AG08395 (cell line): Measurements from ENCODE around the gene MAP1LC3A.

Experiments used
- DNase-seq: peaks from one replicate; pipeline ENCODE4 v3.0.0; 2012; ENCODE audit warnings: mixed read lengths, low spot score

The MAP1LC3A gene

DNA sequence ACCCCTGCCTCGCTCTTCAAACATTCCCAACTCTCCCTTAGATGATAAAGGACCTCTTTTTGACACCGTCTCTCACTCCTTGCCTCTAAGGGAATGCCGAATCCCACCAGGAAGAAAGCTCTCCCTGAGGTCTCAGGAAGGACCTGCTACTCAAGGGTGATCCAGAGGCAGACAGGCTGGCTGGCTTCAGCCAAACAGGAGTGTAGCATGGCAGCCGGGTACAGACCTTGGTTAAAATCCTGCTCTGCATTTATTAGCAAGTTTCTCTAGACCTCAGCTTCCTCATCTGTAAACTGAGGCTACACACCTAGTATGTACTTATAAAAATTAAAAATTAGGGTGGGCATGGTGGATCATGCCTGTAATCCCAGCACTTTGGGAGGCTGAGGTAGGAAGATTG lies 17.2 kb downstream of the MAP1LC3A start:
- DNase-seq = no peak

DNA sequence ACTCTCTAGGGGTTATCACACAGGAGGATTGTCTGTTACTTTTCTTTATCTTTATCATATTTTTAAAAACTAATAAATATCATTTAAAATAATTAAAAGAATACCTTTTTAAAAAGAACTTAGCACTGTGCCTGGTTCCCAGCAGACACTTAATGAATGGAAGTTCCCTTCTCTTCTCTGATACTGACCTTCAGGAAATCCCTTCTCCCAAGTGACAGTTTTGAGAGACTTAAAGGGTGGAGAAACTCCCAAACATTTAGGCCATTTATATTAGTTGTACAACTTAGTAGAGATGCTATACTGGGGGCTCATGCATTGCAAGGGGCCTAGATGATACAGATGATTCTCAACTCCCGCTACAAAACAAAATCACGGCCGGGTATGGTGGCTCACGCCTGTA lies 18.5 kb downstream of the MAP1LC3A start:
- no peak for DNase-seq

DNA sequence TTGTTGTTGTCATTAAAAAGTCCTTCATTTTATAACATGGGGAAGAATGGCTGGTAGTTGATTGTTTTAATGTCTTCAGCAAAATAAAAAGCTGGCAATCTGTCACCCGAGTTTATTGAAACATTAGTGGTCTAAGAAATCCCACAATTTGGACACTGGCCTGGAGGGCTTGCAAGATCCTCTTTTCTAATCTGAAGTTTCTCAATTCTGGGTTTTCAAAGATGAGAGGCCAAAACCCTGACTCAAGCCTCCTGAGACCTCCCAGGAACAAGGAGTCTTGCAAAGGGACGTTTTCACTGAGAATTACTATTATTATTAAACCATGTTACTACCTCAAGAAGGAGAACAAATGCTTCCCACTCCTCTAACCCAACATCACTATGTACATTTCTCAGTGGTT lies 19.5 kb downstream of the MAP1LC3A start:
- DNase-seq = no peak

DNA sequence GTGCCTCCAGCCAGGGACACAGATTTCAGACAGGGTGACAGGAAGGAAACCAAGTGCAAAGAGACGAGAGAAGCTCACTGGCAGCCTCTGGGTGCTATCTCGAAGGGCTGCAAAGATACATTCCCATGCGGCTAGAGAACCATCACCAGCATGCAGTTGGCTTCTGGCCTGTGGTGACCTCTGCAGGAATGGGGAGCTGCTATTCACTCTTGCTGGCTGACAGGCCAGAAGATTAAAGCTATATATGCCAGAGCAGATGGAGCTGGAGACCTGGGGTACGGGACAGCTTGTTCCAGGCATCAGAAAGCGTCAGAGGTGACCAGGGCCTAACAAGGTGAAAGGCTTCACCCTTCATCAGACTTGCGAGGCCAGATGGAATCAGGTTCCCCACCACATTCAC lies 20.0 kb downstream of the MAP1LC3A start:
- DNase-seq = no peak

DNA sequence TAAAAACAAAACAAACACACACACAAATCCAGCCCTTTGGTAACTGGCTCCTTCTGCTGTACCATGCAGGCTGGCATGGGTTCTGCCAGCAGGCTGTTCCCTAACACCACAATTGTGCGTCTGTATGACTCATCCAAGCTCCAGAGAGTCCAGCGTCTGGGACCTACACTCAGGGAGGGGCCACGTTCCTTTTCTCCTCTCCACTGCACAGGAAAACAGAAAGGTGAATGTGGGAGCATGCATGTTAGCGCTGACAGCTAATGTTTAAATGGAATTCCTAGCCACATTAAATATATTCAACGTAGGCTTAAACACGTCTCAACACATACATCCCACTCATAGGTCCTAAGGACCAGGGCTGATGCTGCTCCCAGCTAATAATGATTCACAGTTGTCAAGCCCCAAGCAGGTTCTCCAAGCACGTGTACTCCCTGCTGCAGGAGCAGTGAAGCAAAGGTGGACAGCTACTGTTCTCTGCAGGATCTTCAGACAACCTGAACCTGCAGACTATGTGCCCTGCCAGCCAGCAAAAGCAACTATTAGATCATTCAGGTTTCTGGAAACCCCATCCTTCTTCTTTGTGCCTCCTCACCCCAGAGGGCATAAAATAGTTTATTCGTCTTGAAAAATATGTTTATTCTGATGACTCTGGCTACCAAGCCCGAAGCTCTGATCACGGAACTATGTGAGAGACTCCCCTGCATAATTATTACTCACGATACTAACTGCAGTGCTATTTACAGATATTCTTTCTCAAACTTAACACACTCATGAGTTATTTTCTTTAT lies 20.9 kb downstream of the MAP1LC3A start:
- peak; percentile 75 for DNase-seq

DNA sequence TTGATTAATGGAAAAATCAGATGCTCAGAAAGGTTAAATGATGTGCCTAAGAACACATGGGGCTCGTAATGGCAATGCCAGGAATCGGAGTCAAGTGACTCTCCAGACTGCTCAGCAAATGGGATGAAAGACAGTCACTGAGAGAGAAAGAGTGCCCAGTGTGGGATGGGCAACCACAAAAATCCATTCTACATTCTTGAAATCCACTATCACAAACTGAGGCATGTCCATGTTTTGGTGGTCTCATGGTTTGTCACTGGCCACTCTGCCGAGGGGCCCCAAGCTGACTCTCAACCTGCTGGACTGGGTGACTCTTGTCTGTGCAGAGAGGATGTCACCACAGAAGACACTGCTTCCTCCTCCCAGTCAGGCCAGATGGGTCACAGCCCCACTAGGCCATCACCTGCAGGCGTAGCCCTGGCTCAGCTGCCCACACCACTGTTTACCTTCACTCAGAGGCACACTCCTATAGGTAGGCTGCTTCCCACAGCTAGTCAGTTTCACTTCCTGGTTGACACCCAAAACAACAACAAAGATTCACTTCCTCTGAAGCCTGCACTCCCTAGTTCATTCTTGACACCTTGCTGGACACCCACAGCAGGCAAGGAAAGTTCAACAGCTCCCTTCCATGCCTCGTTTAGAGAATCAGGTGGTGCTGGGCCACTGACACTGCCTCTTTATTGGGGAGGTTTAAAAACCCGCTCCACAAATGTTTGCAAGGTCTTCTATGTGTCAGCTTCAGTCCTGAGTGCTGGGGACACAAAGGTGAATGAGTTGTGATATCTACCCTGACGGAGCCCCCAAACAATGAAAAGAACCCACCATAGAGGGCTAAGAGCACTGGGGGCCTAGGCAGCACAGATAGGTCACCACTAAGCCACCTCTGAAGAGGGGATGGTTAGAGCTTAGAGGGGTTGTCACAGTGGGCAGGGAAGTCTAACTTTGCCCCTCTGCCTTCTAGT lies 21.7 kb downstream of the MAP1LC3A start:
- no peak for DNase-seq

DNA sequence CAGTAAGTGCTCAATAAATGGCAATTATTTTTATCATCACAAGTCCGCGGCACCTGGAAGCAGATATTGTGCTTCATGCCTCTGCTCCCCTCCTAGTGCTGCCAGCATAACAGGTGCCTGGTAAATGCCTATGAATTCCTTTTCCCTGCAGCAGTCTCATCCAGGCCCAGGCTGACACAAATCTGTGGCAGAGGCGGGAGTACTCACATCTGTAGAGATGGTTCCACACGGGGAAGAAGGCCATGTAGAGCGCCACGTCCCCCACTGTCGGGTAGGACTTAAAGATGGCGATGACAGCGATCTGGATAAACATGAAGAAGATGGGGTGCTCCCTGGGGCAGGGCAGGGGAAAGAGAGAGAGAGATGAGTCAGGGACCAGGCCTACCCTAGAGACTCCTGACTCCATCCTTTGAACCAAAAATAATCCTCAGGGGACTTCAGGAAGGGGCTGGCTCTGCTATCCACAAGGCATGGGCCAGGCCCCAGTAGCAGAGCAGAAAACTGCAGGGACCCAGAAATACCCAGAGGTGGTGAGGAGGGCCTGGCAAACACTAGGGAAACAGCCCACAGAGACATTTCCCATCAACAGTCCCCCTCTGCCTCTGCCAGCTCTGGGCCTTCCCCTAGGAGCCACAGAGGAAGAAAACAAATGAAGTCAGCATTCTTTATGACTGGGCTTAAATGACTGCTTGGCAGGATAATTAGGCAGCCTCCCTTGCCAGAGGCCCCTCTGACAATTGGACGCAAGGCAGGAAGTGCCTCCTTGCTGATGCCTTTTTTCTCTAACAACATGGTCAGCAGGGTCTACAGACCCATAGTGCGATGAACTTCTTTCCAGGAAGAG lies 23.0 kb downstream of the MAP1LC3A start:
- DNase-seq = peak; percentile 59

DNA sequence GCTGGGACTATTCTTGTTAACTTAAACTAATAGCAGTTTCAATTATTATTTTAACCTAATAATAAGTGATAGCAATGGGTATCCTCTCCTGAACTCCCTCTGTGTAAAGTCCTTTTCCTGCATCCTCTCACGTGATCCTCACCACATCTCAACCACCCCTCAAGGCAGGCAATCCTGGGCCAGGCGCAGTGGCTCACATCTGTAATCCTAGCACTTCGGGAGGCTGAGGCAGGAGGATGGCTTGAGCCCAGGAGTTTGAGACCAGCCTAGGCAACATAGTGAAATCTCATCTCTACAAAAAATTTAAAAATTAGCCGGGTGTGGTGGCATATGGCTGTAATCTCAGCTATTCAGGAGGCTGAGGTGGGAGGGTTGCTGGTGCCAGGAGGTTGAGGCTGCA lies 23.7 kb downstream of the MAP1LC3A start:
- no peak for DNase-seq

DNA sequence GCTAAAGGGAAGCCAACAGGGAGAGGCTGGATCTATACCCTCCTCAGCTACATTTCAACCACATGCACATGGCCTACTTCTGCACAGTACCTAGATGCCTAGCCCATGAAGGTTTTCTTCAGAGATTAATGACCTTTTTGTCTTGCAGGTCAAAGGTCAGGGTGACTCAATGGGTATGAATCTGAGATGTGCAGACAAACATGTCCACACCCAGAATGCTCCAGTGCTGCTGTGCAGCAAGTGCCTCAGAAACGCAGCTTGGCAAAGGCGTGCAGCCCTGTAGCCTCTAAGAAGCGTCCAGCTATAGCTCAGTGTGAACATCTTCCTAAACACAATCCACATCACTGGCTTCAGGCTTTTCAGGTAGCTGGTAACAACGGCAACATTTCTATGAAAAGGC lies 24.4 kb downstream of the MAP1LC3A start:
- DNase-seq = no peak

DNA sequence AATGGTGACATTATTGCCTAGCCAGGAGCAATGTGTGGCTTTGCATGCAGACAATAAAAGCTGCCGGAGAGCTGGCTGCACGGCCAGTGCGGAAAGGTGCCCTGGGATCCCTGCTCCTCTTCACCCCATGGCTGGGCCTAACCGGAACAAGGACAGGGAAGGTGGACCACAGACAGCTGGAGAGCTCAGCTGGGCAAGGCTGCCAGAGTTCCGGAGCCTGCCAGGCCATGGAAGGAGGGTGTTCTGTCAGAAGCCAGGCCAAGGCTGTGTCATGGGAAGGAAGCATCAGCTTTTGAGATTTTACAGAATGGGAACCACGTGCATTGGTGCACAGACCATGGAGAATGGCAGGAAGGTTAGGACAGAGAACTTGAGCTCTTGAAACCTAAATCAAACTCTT lies 25.0 kb downstream of the MAP1LC3A start:
- peak; percentile 27 for DNase-seq

DNA sequence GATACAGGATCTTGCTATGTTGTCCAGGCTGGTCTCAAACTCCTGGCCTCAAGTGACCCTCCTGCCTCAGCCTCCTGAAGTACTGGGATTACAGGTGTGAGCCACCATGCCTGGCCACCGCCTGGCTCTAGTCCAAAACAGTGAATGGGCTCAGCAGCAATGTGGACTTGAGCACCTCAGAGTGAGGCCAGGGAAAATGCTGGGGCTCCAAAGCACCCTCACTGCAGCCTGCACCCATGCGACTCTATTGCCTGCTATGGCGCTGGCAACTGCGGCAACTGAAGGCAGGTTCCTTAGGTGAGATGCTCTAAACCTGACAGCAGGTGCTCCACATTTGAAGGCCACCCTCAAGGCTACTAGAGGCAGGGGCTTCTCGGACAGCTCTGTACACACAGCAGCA lies 26.5 kb downstream of the MAP1LC3A start:
- DNase-seq = no peak

DNA sequence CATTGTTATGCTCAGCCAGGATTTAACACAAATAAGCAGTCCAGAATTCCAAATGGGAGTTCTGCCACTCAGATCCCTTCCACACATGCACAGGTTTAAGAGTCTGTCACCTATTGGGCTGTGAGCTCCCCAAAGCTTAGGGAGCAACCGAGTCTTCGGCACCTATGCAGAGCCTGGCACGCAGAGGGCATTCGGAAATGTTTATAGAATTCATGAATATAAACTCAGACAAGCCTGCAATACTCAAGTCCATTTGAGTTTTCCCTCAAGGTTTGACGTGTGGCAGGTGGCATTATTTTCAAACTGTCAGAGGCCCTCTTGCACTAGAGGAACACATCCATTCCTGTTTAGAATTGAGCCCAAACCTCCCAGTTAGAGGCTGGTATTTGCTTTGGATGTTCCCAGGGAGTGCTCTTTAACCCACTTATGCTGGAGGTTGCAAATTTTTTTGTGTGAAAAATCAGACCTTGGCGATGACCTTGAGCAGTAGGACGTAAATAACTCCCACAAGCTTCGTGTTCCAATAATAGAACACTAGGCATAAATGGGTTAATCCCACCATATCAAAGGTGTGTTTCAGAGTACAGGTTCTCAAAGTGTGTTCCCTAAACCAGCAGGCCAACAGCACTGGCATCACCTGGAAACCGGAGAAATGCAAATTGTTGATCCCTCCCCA lies 28.1 kb downstream of the MAP1LC3A start:
- no peak for DNase-seq

DNA sequence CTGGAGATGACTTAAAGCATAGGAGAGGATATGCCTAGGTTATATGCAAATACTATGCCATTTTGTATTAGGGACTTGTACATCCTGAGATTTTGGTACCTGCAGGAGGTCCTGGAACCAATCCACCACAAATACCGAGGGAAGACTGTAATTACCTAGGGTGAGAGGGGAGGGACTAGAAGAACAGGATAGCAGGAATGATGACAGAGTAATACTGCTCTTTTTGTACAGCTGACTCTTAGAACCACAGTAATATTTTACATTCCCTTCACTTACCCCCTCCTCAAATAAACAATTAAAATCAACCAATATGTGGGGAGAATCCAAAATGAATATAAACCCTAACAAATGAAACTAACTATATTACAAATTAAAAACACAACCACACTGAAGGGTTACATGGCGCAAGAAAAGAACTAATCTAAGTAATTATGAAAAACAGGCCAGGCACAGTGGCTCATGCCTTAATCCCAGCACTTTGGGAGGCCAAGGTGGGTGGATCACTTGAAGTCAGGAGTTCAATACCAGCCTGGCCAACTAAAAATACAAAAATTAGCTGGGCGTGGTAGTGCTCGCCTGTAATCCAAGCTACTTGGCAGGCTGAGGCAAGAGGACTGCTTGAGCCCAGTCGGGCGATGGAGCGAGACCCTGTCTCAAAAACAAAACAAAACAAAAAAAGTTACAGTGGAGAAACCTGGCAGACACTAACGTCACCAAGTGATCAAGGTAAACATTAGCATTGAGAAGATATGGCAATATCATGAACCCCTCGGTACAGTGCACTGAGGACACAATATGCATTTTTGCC lies 37.1 kb downstream of the MAP1LC3A start:
- no peak for DNase-seq

DNA sequence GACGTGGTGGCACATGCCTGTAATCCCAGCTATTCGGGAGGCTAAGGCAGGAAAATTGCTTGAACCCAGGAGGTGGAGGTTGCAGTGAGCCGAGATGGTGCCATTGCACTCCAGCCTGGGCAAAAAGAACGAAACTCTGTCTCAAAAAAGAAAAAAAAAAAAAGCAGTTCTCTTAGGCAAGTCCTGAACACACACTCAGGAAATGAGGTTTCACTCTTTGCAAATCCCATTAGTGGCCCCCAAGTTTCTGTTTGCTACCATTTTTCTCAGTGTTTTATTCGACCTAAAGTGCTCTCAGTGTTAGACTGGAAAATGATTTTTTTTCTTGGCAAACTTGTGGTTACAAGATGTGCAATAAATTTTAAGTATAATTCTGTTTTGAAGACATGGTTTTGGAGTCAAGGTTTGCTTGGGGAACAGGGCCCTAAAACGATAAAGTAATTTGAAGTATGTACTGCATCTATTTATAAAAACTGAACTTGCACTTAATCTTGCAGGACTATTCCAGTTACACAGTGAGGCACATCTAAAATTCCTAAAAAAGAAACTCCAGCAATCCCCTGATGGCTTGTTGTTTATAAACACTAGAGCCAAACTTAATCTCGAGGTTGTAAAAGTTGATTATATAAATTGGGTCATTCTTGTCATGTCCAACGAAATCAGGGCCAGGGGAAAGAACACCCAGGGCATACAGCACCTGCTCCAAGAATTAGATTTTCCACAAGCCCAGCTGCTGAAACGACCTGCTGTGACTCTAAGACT lies 42.6 kb downstream of the MAP1LC3A start:
- no peak for DNase-seq

DNA sequence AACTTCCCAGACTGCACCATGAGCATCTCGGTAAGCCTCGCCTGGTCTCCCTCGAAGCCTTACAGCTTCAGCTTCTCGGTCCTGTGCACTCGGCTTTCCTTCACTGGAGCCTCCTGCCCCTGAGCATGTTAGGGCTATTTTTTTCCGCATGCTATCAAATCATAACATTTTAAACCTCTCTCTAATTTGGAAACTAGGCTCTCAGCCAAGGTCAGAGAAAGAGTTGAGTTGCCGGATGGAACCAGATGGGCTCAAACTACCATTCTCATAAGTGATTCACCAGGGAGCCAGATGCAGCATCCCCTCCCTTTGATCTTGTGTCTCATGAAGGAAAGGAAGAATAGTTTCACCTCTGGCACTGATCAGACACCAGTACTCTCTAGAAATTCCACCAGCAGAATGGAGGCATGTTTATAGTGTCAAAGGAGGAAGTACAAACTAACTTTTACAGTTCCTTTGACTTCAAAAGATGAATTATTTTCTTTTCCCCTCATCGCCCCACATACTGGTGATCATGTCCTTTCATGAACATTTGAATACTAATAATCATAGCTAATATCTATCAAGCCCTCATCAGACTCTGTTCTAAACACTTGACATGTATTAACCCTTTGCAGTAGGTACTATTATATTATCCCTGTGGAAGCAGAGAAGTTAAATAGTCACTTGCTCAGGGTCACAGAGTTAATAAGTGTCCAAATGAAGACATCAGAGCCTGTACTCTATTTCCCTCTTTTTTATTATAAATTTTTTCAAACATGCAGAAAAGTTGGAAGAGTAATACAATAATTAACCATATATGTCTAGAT lies 46.7 kb downstream of the MAP1LC3A start:
- DNase-seq = peak; percentile 79

DNA sequence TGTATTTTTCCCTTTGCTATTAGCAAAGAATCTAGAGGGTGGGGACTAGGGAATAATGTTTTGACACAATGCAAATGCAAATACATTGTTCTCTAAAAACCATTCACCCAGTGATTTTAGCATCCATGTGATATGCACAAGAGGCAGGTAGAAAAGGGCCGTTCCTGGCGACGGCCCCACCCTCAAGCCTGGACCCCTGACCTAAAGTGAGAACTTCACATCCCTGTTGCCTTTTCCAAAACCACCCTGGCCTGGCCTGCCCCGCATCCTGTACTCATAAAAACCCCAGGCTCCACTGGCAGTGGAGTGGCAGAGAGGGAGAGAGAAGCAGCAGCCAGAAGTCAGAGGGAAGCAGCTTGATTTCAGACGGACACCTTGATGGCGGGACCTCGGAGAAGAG lies 48.5 kb downstream of the MAP1LC3A start:
- no peak for DNase-seq
